Gastrocnemius medialis (tissue), 4 donors: ENCODE results near the gene FAR1. TPM values are rescaled to one million over a fixed set of nuclear protein-coding genes. Genes with fewer than 3 reads are reported as not detected.
"Not testable (repeated sequence)": the region's sequence is repeated elsewhere in the genome, so short reads cannot be mapped to it uniquely, and the experiment has no call there.

Experiments
- ATAC-seq, 2 donors: fragments of 150-250 bp; one replicate each; pipeline ENCODE4 v1.9.1; 2016
- DNase-seq, 2 donors: peaks; one replicate each; pipeline ENCODE4 v3.0.0-alpha.2; 2019
- H3K27ac ChIP-seq, 4 donors: fragments of 200-600 bp; sonication (generic); 1 replicate in 1 of 4; 2 replicates in 3 of 4; pipeline ENCODE4 v1.5.1; 2016 to 2018; ENCODE audit warnings: mild to moderate bottlenecking in 2 of 4, moderate library complexity in 1 of 4
- H3K27me3 ChIP-seq, 3 donors: fragments of 200-600 bp; sonication (generic) in 2 of 3; 1 replicate in 1 of 3; 2 replicates in 2 of 3; pipeline versions ENCODE4 v1.5.1 to v1.6.0; 2016 to 2019; ENCODE audit warnings: mild to moderate bottlenecking in 1 of 3, moderate library complexity in 1 of 3
- H3K36me3 ChIP-seq, 2 donors: fragments of 200-600 bp; sonication (generic) in 1 of 2; one replicate each; pipeline ENCODE4 v1.5.1; 2017 to 2018
- H3K4me1 ChIP-seq, 2 donors: fragments of 200-600 bp; sonication (generic) in 1 of 2; one replicate each; pipeline ENCODE4 v1.5.1; 2016 to 2017; ENCODE audit warnings: mild to moderate bottlenecking in 2 of 2
- H3K4me3 ChIP-seq, 4 donors: fragments of 200-600 bp; sonication (generic) in 3 of 4; 1 replicate in 1 of 4; 2 replicates in 3 of 4; pipeline ENCODE4 v1.5.1; 2016 to 2019; ENCODE audit warnings: mild to moderate bottlenecking in 2 of 4
- H3K9me3 ChIP-seq, 3 donors: fragments of 200-600 bp; sonication (generic) in 2 of 3; 1 replicate in 1 of 3; 2 replicates in 2 of 3; pipeline ENCODE4 v1.5.1; 2016 to 2019
- POLR2A ChIP-seq, 2 donors: fragments of 450-650 bp; IDR thresholded peaks; one replicate each; pipeline ENCODE4 v1.6.1; 2017; ENCODE audit warnings: antibody characterized with exemption in 2 of 2, mild to moderate bottlenecking in 2 of 2, moderate library complexity in 2 of 2
- in situ Hi-C, 4 donors: fragments of 200-750 bp; cut with MboI; loops; one replicate each; pipeline versions ENCODE4 v1.15.0 to v1.8.0; 2017; ENCODE audit warnings: low sequenced_read_pairs in 4 of 4
- intact Hi-C: fragments of 100-400 bp; cut with DNase I; formaldehyde crosslinking; loops from one replicate; pipeline ENCODE4 v1.15.1; 2023; ENCODE audit warnings: low total_unique reads
- total RNA-seq, 4 donors: library from RNA; depleted of rRNA; stranded (reverse); fragments of >200 nt; gene quantifications; one replicate each; pipeline versions ENCODE4 v1.1.0 to v1.2.3, GENCODE V29; 2016
- TF ChIP-seq, protein P1 (sequence below), 5 experiments: fragments of 450-650 bp in 3 of 5; fragments of 200-600 bp in 2 of 5; sonication (generic) in 2 of 5; IDR thresholded peaks in 4 of 5; conservative IDR thresholded peaks in 1 of 5; 1 replicate in 4 of 5; 2 replicates in 1 of 5; pipeline ENCODE4 v1.5.1; 2016 to 2019; ENCODE audit warnings: antibody characterized with exemption in 5 of 5, mild to moderate bottlenecking in 3 of 5, moderate library complexity in 3 of 5

Gene FAR1
- total RNA-seq, 4 donors from 2014 or later: 18.2 to 24.4 (median 21.3) TPM

DNA sequence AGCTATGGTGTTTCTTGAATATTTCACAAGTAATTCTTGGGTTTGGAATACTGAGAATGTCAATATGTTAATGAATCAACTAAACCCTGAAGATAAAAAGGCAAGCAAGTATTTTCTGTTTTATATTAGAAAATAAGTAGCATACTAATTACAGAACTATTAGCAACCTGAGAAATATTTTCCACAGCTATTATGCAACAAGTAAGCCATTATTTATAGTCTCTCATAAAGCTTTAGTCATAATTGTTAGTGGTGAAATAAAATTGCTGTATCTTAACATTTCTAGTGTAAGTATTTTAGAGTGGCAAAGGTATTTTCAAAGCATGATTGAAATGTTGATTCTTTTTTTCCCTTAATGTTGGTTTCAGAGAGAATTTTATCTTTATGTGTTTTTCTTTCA, 53.3 kb downstream of the FAR1 start:
- no peaks in the 10 kb centered on the region for H3K4me1 ChIP-seq
- no peak overlapping the region for H3K4me3 ChIP-seq
- ATAC-seq (no peak), DNase-seq (no peak)
- peaks cover 0 to 19% of the 10 kb centered on the region in 2 donors for H3K36me3 ChIP-seq
- in situ Hi-C loops (no loop called here), intact Hi-C loops (no loop called here)
- no peak overlapping the region for H3K27ac ChIP-seq
- no peaks in the 10 kb centered on the region for H3K9me3 ChIP-seq
- no peak for TF ChIP-seq POLR2A (IDR thresholded peaks at IDR 0.05)
- TF ChIP-seq, protein P1, sequence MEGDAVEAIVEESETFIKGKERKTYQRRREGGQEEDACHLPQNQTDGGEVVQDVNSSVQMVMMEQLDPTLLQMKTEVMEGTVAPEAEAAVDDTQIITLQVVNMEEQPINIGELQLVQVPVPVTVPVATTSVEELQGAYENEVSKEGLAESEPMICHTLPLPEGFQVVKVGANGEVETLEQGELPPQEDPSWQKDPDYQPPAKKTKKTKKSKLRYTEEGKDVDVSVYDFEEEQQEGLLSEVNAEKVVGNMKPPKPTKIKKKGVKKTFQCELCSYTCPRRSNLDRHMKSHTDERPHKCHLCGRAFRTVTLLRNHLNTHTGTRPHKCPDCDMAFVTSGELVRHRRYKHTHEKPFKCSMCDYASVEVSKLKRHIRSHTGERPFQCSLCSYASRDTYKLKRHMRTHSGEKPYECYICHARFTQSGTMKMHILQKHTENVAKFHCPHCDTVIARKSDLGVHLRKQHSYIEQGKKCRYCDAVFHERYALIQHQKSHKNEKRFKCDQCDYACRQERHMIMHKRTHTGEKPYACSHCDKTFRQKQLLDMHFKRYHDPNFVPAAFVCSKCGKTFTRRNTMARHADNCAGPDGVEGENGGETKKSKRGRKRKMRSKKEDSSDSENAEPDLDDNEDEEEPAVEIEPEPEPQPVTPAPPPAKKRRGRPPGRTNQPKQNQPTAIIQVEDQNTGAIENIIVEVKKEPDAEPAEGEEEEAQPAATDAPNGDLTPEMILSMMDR (IDR thresholded peaks at IDR 0.05 in 4 of 5, conservative IDR thresholded peaks at IDR 0.05 in 1 of 5): no peak
- no peaks in the 10 kb centered on the region for H3K27me3 ChIP-seq

DNA sequence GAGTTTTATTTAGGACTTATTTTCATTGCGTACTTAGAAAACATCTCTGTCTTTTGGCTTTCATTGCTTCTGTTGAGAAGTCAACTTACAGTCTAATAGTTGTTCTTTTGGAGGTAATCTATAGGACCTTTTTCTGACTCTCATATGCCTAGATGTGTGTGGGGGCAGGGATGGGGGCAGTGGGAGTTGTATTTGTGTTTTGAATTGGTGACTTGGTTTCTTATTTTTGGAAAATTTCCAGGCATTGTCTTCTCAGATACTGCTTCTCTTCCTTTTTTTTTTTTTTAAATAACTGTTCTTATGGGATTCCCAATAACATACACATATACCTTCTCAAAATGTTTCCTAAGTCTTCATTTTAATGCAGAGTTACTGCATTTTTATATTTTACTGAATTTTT, 58.0 kb downstream of the FAR1 start:
- H3K27me3 ChIP-seq: no peaks in the 10 kb centered on the region
- H3K36me3 ChIP-seq: peaks cover 0 to 36% of the 10 kb centered on the region in 2 donors
- in situ Hi-C loops (no loop called here), intact Hi-C loops (no loop called here)
- H3K27ac ChIP-seq: no peak overlapping the region
- no peak for DNase-seq
- no peak for TF ChIP-seq POLR2A (IDR thresholded peaks at IDR 0.05)
- TF ChIP-seq, protein P1 (IDR thresholded peaks at IDR 0.05 in 4 of 5, conservative IDR thresholded peaks at IDR 0.05 in 1 of 5): no peak
- H3K4me1 ChIP-seq: no peaks in the 10 kb centered on the region
- no peaks in the 10 kb centered on the region for H3K9me3 ChIP-seq
- H3K4me3 ChIP-seq: no peak overlapping the region
- no peak for ATAC-seq

DNA sequence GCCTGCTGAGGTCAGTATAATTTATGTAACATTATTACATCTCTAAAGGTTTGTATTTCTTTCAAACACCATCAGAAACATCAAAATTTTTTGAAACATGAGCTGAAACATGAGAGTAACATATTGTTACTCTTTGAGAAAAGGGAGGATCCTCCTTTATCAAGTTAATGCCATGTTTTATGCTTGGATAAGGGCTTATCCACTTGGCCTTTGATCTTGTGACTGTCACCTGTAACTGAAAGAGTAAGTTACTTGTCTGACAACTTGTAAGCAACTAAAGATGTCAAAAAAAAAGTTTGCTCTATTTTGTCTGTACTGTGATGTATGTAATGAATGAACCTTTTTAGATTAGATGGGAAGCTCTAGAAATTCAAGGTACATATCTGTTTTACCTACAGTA, 59.6 kb downstream of the FAR1 start:
- ATAC-seq (no peak), DNase-seq (no peak)
- no peak overlapping the region for H3K27ac ChIP-seq
- in situ Hi-C loops (no loop called here), intact Hi-C loops (no loop called here)
- H3K4me1 ChIP-seq: no peaks in the 10 kb centered on the region
- H3K4me3 ChIP-seq: no peak overlapping the region
- H3K9me3 ChIP-seq: no peaks in the 10 kb centered on the region
- peaks cover 0 to 24% of the 10 kb centered on the region in 2 donors for H3K36me3 ChIP-seq
- TF ChIP-seq, protein P1 (IDR thresholded peaks at IDR 0.05 in 4 of 5, conservative IDR thresholded peaks at IDR 0.05 in 1 of 5): no peak
- no peak for TF ChIP-seq POLR2A (IDR thresholded peaks at IDR 0.05)
- H3K27me3 ChIP-seq: no peaks in the 10 kb centered on the region

DNA sequence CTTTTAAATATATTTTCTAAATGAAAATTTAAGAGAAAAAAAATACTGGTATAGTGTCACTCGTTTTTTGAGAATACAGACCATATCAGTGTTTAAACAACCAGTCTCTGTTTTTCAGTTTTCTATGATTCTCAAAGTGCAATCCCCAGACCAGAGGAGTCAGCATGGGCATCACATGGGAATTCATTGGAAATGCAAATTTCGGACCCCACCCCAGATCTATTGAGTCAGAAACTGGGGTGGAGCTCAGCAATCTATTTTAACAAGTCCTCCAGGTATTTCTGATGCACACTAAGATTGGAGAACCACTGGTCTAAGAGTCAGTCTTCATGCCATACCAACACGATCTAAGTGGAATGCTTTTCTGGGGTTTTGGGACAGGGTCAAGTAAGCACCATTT, 66.1 kb downstream of the FAR1 start:
- in situ Hi-C loops: no loop called here
- TF ChIP-seq, protein P1 (IDR thresholded peaks at IDR 0.05 in 4 of 5, conservative IDR thresholded peaks at IDR 0.05 in 1 of 5): no peak
- TF ChIP-seq POLR2A (IDR thresholded peaks at IDR 0.05): no peak

DNA sequence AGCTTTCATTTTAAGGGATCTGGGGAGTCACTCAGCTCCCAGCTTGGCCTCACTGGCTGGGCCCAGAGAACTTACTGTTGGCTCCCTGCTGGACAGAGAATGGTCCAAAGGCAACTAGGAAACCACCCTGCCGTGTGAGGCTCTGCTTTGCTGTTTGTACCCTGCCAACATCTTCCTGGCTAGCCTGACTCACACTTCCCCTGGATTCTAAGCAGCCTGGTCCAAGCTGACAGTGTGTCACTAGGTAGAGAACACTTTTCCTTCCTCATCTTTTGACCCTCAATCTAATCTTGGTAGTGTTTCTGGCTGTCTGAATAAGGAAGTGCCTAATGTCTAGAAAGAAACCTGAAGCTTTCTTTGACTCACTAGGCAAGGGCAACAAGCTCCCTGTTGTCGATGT, 76.7 kb downstream of the FAR1 start:
- no peak overlapping the region for H3K27ac ChIP-seq
- ATAC-seq: no peak
- TF ChIP-seq, protein P1 (IDR thresholded peaks at IDR 0.05 in 4 of 5, conservative IDR thresholded peaks at IDR 0.05 in 1 of 5): no peak
- TF ChIP-seq POLR2A (IDR thresholded peaks at IDR 0.05): no peak
- H3K27me3 ChIP-seq: no peaks in the 10 kb centered on the region
- intact Hi-C loops: no loop called here
- DNase-seq: no peak
- no peaks in the 10 kb centered on the region for H3K36me3 ChIP-seq
- no peaks in the 10 kb centered on the region for H3K9me3 ChIP-seq
- no peaks in the 10 kb centered on the region for H3K4me1 ChIP-seq
- no peak overlapping the region for H3K4me3 ChIP-seq
- in situ Hi-C loops: no loop called here

More for the DNA sequence above, 66.1 kb downstream of the FAR1 start:
- Histone ChIP-seq H3K36me3 (peaks cover 0 to 3% of the 10 kb centered on the region in 2 donors), H3K27me3 (no peaks in the 10 kb centered on the region), H3K27ac (no peak overlapping the region), H3K4me3 (no peak overlapping the region), H3K4me1 (no peaks in the 10 kb centered on the region), H3K9me3 (no peaks in the 10 kb centered on the region)
- ATAC-seq (no peak), DNase-seq (no peak)
- intact Hi-C loops: no loop called here

DNA sequence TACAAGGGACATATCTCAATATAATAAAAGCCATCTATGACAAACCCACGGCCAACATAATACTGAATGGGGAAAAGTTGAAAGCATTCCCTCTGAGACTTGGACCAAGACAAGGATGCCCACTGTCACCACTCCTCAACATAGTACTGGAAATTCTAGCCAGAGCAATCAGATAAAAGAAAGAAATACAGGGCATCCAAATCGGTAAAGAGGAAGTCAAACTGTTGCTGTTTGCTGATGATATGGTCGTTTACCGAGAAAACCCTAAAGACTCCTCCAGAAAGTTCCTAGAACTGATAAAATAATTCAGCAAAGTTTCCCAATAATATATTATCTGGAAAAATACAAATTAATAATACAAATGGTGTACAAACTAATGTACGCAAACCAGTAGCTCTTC, 84.8 kb downstream of the FAR1 start:
- H3K36me3 ChIP-seq, H3K27me3 ChIP-seq, H3K4me3 ChIP-seq, H3K27ac ChIP-seq, DNase-seq, intact Hi-C loops, ATAC-seq, H3K4me1 ChIP-seq, H3K9me3 ChIP-seq: not testable (repeated sequence)
- in situ Hi-C loops: loop anchor here in 1 of 4 donors (25.0 kb wide), 1 partner anchor 484 kb away; no protein-coding TSS in a partner anchor
